Measurements from ENCODE around the gene WWP2.

DNA sequence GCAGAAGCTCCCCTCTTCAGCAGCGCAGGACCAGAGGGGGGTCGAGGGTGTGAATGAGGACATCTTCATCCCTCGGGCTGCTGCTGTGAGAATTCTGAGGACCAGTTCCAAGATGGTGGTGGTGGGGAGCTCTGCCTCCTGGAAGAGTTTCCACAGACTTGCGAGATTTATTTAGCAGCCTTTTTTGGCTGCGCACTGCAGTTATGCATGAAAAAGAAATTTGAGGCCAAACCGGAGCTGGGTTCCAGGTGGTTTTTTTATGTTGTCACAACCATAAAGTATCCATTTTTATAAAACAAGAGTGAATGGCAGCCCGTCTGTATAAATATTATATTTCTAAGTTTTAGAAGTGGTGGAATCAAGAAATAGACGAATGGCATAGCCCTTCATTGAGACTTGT, 112.1 kb downstream of the WWP2 start:
- TF ChIP-seq FOXP2 (optimal IDR thresholded peaks at IDR 0.05; ENCODE audit: borderline replicate concordance, extremely low read depth, extremely low read length, insufficient read depth) (no peak), SIN3A (IDR thresholded peaks at IDR 0.05; ENCODE audit: borderline replicate concordance, insufficient read depth, low read length) (no peak)

Data from PFSK-1 (cell line).